ENCODE results near the gene NFIA.

GRCh38 chr1:61447106-61447967, 365.0 kb downstream of the NFIA start:
- TF ChIP-seq CTCF (IDR thresholded peaks at IDR 0.05) = no peak
- TF ChIP-seq EZH2 (IDR thresholded peaks at IDR 0.05; ENCODE audit: borderline replicate concordance, insufficient read depth, low read depth, low read length, poor library complexity, severe bottlenecking) = no peak

Measured in B cell (primary cell).